ENCODE results near the gene SCGB3A1. TPM values are rescaled to one million over a fixed set of nuclear protein-coding genes. Genes with fewer than 3 reads are reported as not detected.

SCGB3A1 gene
- total and polyA plus RNA-seq, 7 donors: 0.83 TPM; not detected in 6

DNA sequence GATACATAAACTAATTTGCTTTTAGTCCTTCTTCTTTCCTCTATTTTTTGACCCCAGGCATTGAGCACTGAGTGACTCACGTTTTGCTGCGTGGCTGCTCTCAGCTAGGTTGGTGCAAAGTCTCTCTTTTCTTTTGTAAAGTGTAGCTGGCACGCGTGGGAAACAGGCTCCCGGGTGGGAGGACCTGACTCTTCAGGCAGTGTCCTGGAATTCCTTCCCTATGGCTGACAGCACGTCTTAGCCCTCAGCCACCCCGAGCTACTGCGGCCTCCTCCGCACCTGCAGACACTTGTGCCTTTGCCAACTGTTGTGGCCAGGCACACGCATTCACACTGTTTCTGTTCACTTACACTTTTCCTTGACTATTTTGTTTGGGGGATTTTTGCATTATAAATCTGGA lies 877 bp upstream of the SCGB3A1 start:
- intact Hi-C loops (cut with DNase I): no loop called here
- no peaks in the 10 kb centered on the region for H3K9me3 ChIP-seq
- no peaks in the 10 kb centered on the region for H3K36me3 ChIP-seq
- H3K27me3 ChIP-seq: peaks cover 15 to 54% (median 34%) of the 10 kb centered on the region in 3 donors
- H3K27ac ChIP-seq: no peak overlapping the region
- 63 to 85% methylated on average over 10 of the region's 10 CpGs for whole genome bisulfite sequencing, 2 donors
- H3K4me1 ChIP-seq: peaks cover 0 to 19% (median 8%) of the 10 kb centered on the region in 4 donors
- no peak for DNase-seq
- TF ChIP-seq EP300 (IDR thresholded peaks at IDR 0.05) (no peak), POLR2A (IDR thresholded peaks at IDR 0.05) (no peak), POLR2AphosphoS5 (IDR thresholded peaks at IDR 0.05) (no peak), CTCF (IDR thresholded peaks at IDR 0.05) (no peak)
- H3K4me3 ChIP-seq: no peak overlapping the region

GRCh38 chr5:180590543-180591310 lies 572 bp downstream of the SCGB3A1 start:
- 3 to 5% methylated on average over 63 of the region's 63 CpGs for WGBS, 2 donors
- Histone ChIP-seq H3K4me3 (peak overlapping the region in 2 of 4 donors; percentile 18 to 21), H3K9me3 (no peaks in the 10 kb centered on the region), H3K36me3 (no peaks in the 10 kb centered on the region), H3K27me3 (peaks cover 15 to 54% (median 34%) of the 10 kb centered on the region in 3 donors), H3K27ac (no peak overlapping the region), H3K4me1 (peaks cover 0 to 19% (median 8%) of the 10 kb centered on the region in 4 donors)
- TF ChIP-seq POLR2A (IDR thresholded peaks at IDR 0.05): no peak
- no peak for TF ChIP-seq EP300 (IDR thresholded peaks at IDR 0.05)
- TF ChIP-seq CTCF (IDR thresholded peaks at IDR 0.05): no peak
- no peak for TF ChIP-seq POLR2AphosphoS5 (IDR thresholded peaks at IDR 0.05)
- intact Hi-C loops (cut with DNase I): no loop called here
- peak; percentile 44 for DNase-seq

GRCh38 chr5:180589771-180590542 lies 1.3 kb downstream of the SCGB3A1 start:
- no peak for DNase-seq
- Histone ChIP-seq H3K27ac (no peak overlapping the region), H3K4me3 (peak overlapping the region in 1 of 4 donors; percentile 18), H3K9me3 (no peaks in the 10 kb centered on the region), H3K27me3 (peaks cover 15 to 54% (median 34%) of the 10 kb centered on the region in 3 donors), H3K4me1 (peaks cover 0 to 19% (median 8%) of the 10 kb centered on the region in 4 donors), H3K36me3 (no peaks in the 10 kb centered on the region)
- TF ChIP-seq CTCF (IDR thresholded peaks at IDR 0.05) (no peak), POLR2AphosphoS5 (IDR thresholded peaks at IDR 0.05) (no peak), EP300 (IDR thresholded peaks at IDR 0.05) (no peak), POLR2A (IDR thresholded peaks at IDR 0.05) (no peak)
- WGBS, 2 donors: 3 to 7% methylated on average over 44 of the region's 44 CpGs
- intact Hi-C loops (cut with DNase I): no loop called here

DNA sequence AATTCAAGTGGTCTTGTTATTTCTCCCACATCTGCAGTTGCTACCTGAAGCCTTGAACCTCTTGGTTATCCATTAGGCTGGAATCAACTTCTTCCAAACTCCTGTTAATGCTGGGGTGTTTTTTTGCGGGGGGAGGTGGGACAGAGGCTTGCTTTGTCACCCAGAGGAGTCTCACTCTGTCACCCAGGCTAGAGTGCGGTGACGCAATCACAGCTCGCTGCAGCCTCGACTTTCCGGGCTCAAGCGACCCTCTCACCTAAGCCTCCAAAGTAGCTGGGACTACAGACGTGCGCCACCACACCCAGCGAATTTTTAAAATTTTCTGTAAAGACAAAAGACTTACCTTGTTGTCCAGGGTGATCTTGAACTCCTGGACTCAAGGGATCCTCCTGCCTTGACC lies 4.4 kb downstream of the SCGB3A1 start:
- H3K4me1 ChIP-seq: peaks cover 0 to 19% (median 8%) of the 10 kb centered on the region in 4 donors
- no peak for DNase-seq
- H3K36me3 ChIP-seq: no peaks in the 10 kb centered on the region
- WGBS, 2 donors: 83 to 93% methylated on average over 10 of the region's 10 CpGs
- no peaks in the 10 kb centered on the region for H3K9me3 ChIP-seq
- no peak overlapping the region for H3K27ac ChIP-seq
- no peak overlapping the region for H3K4me3 ChIP-seq
- no peak for TF ChIP-seq POLR2AphosphoS5 (IDR thresholded peaks at IDR 0.05)
- no peak for TF ChIP-seq POLR2A (IDR thresholded peaks at IDR 0.05)
- H3K27me3 ChIP-seq: peaks cover 15 to 35% (median 20%) of the 10 kb centered on the region in 3 donors
- intact Hi-C loops (cut with DNase I): no loop called here

DNA sequence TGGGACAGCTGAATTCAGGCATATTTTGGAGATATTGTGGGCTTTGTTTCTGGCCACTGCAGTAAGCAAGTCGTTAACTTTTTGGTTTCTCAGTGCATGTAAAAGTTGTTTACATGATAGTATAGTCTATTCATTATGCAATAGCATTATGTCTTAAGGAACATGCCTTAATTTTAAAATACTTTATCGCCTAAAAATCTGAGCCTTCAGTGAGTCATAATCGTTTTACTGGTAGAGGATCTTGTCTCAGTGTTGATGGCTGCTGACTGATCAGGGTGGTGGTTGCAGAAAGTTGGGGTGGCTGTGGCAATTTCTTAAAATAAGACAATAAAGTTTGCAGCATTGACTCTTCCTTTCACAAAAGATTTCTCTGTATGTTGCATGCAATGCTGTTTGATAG lies 5.1 kb downstream of the SCGB3A1 start:
- Histone ChIP-seq H3K27me3 (peaks cover 12 to 28% (median 13%) of the 10 kb centered on the region in 3 donors), H3K9me3 (no peaks in the 10 kb centered on the region), H3K4me3 (no peak overlapping the region), H3K36me3 (no peaks in the 10 kb centered on the region), H3K27ac (no peak overlapping the region), H3K4me1 (peaks cover 0 to 13% (median 5%) of the 10 kb centered on the region in 4 donors)
- DNase-seq: no peak
- 84 to 92% methylated on average over 3 of the region's 3 CpGs for WGBS, 2 donors
- TF ChIP-seq EP300 (IDR thresholded peaks at IDR 0.05) (no peak), CTCF (IDR thresholded peaks at IDR 0.05) (no peak), POLR2A (IDR thresholded peaks at IDR 0.05) (no peak), POLR2AphosphoS5 (IDR thresholded peaks at IDR 0.05) (no peak)
- intact Hi-C loops (cut with DNase I): no loop called here

All from sigmoid colon (tissue), 7 donors.